Measurements from ENCODE around the gene PLEKHJ1. TPM values are rescaled to one million over a fixed set of nuclear protein-coding genes. Genes with fewer than 3 reads are reported as not detected.

The PLEKHJ1 gene
- polyA plus RNA-seq, 2 donors, result 55.5 to 59.5 TPM

DNA sequence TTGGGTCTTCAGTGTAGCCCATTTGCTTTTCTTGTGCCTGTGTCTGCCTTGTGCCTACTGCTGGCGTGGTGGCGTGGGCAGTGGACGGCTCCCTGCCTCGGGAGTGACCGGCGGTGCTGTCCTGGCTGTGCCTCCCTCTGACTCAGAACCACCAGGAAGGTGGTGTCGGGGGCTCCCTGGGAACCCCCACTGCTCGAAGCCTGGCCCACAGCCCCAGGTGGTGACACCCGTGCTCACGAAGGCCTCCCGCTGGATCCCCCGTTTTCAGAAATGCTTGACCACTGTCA lies 7.9 kb upstream of the PLEKHJ1 start:
- H3K4me1 ChIP-seq (ENCODE audit: control insufficient read depth in 2 of 2, insufficient read depth in 2 of 2, low read length in 1 of 2), result peaks cover 6 to 25% of the 10 kb centered on the region in 2 donors
- no peaks in the 10 kb centered on the region for H3K9me3 ChIP-seq (ENCODE audit: control insufficient read depth in 2 of 2, insufficient read depth in 1 of 2, low read depth in 1 of 2, low read length in 1 of 2)
- no peaks in the 10 kb centered on the region for H3K27me3 ChIP-seq (ENCODE audit: control insufficient read depth in 1 of 2, insufficient read depth in 2 of 2, low read length in 2 of 2)
- no peak overlapping the region for H3K4me3 ChIP-seq (ENCODE audit: low read depth in 1 of 2, low read length in 2 of 2)
- no peak overlapping the region for H3K27ac ChIP-seq (ENCODE audit: low read depth in 2 of 2, low read length in 1 of 2)
- peaks cover 15 to 52% of the 10 kb centered on the region in 2 donors for H3K36me3 ChIP-seq (ENCODE audit: control insufficient read depth in 2 of 2, insufficient read depth in 2 of 2, low read length in 1 of 2)
- WGBS, 2 donors, result 84 to 92% methylated on average over 12 of the region's 12 CpGs

DNA sequence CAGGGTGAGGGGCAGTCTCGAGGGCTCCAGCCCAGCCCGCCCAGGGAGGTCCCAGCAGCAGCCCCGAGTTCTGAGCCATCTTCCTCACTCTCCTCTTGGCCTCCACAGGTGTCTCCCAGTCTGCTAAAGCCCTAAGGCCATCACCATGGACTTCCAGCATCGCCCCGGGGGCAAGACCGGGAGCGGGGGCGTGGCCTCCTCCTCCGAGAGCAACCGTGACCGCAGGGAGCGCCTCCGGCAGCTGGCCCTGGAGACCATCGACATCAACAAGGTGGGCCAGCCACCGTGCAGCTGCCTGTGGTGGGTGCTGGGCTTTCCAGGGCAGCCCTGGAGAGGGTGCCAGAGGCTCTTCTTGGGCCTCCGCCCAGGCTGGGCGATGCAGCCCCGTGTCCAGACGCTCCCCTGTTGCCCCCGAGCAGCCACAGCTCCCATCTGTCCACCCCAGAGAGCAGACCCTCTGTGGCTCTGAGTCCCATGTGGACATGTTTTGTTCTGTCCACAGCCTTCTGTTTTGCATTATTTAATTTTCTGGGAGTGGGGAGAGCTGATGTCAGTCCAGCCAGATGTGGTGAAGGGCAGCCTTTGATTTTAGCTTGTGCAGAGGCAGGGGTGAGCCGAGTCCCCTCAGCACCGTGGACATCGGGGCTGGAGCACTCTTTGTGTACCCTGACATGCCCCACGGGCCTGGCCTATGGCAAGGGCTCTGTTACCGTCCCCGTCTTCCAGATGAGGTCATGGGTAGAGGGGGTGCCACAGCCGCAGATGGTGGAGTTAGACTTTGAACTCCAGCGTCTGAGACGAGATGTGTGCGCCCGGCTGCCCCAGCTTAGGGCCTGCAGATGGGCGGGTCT lies 7.4 kb upstream of the PLEKHJ1 start:
- Histone ChIP-seq H3K27me3 (ENCODE audit: control insufficient read depth in 1 of 2, insufficient read depth in 2 of 2, low read length in 2 of 2) (no peaks in the 10 kb centered on the region), H3K27ac (ENCODE audit: low read depth in 2 of 2, low read length in 1 of 2) (no peak overlapping the region), H3K4me3 (ENCODE audit: low read depth in 1 of 2, low read length in 2 of 2) (no peak overlapping the region), H3K36me3 (ENCODE audit: control insufficient read depth in 2 of 2, insufficient read depth in 2 of 2, low read length in 1 of 2) (peaks cover 11 to 47% of the 10 kb centered on the region in 2 donors), H3K4me1 (ENCODE audit: control insufficient read depth in 2 of 2, insufficient read depth in 2 of 2, low read length in 1 of 2) (peaks cover 6 to 25% of the 10 kb centered on the region in 2 donors), H3K9me3 (ENCODE audit: control insufficient read depth in 2 of 2, insufficient read depth in 1 of 2, low read depth in 1 of 2, low read length in 1 of 2) (no peaks in the 10 kb centered on the region)
- WGBS, 2 donors, result 74 to 84% methylated on average over 32 of the region's 32 CpGs

DNA sequence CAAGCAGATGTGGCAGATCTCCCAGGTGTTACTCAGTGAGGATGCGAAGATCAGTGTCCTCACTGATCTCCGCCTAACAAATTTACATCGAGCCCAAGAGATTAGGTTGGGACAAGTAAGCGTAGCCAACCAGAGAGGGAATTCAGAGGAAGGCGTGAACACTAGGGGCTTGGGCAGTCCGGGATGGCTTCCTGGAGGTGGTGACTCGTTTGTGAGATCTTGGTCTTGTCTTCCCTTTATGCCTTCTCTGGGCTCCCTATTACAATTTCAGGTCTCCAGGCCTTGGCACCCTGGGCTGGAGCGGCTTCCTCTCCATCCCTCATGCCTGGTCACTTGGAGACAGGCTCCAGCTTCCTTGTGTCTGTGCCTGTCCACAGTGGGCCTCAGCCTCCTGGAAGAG lies 6.7 kb upstream of the PLEKHJ1 start:
- H3K27ac ChIP-seq (ENCODE audit: low read depth in 2 of 2, low read length in 1 of 2), result no peak overlapping the region
- H3K36me3 ChIP-seq (ENCODE audit: control insufficient read depth in 2 of 2, insufficient read depth in 2 of 2, low read length in 1 of 2), result peaks cover 10 to 45% of the 10 kb centered on the region in 2 donors
- no peaks in the 10 kb centered on the region for H3K27me3 ChIP-seq (ENCODE audit: control insufficient read depth in 1 of 2, insufficient read depth in 2 of 2, low read length in 2 of 2)
- WGBS, 2 donors, result 88 to 89% methylated on average over 8 of the region's 8 CpGs
- H3K4me1 ChIP-seq (ENCODE audit: control insufficient read depth in 2 of 2, insufficient read depth in 2 of 2, low read length in 1 of 2), result peaks cover 6 to 27% of the 10 kb centered on the region in 2 donors
- H3K4me3 ChIP-seq (ENCODE audit: low read depth in 1 of 2, low read length in 2 of 2), result no peak overlapping the region
- no peaks in the 10 kb centered on the region for H3K9me3 ChIP-seq (ENCODE audit: control insufficient read depth in 2 of 2, insufficient read depth in 1 of 2, low read depth in 1 of 2, low read length in 1 of 2)

DNA sequence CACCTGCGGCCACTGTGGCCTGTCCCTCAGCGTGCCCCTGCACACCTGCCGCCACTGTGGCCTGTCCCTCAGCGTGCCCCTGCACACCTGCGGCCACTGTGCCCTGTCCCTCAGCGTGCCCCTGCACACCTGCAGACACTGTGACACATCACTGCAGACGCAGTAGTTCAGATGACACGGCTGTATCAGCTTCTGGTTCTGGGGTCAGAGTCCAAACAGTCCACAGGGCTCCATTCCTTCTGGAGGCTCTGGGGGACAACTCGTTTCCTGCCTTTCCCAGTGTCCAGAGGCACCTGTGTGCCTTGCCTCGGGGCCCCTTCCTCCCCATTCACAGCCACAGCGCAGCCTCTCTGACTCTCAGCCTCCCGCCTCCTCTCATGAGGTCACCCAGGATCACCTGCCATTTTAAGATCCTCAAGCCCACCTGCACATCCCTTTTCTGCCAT lies 6.0 kb upstream of the PLEKHJ1 start:
- H3K36me3 ChIP-seq (ENCODE audit: control insufficient read depth in 2 of 2, insufficient read depth in 2 of 2, low read length in 1 of 2), result peaks cover 10 to 39% of the 10 kb centered on the region in 2 donors
- H3K4me3 ChIP-seq (ENCODE audit: low read depth in 1 of 2, low read length in 2 of 2), result no peak overlapping the region
- H3K27me3 ChIP-seq (ENCODE audit: control insufficient read depth in 1 of 2, insufficient read depth in 2 of 2, low read length in 2 of 2), result no peaks in the 10 kb centered on the region
- H3K4me1 ChIP-seq (ENCODE audit: control insufficient read depth in 2 of 2, insufficient read depth in 2 of 2, low read length in 1 of 2), result peaks cover 6 to 32% of the 10 kb centered on the region in 2 donors
- H3K9me3 ChIP-seq (ENCODE audit: control insufficient read depth in 2 of 2, insufficient read depth in 1 of 2, low read depth in 1 of 2, low read length in 1 of 2), result no peaks in the 10 kb centered on the region
- no peak overlapping the region for H3K27ac ChIP-seq (ENCODE audit: low read depth in 2 of 2, low read length in 1 of 2)
- 84 to 87% methylated on average over 11 to 12 of the region's 12 CpGs for WGBS, 2 donors

DNA sequence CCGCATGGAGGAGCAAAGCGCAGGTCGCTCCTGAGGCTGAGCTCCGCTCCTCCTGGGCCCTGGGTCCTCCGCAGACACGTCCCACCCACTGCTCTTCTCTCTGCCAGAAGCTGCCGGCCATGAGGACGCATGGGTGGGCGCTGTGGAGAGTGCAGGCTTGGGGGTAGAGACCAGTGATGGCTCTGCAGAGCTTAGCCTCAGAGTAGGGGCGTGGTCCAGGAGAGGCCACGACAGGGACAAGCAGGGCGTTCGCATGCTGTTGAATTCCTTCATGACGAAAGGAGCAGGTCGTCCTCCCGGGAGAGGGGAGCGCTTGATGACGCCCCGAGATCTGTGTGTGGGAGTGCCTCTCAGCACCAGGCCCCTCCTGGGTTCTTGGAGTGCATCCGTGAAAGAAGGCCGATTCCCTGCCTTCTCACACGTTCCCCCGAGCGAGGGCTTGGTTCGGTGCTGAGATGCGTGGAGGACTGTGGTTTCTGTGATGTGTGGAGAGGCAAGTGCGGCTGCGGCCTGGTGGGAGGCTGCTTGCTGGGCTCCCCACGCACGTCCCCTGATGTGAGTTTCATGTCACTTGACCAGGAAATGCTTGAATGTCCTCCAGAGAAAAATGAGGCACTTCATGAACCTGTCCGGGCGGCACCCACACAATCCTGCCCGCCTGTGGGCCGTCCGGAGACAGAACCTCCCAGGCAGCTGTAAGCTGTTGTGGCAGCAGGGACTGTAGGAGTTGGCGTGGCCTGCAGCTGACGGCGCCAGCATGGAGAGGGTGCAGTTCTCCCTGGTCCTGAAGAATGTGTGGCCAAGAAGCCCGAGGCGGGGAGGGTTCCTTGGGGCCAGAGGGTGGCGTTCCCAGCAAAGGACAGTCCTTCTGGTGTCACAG lies 5.0 kb upstream of the PLEKHJ1 start:
- Histone ChIP-seq H3K4me1 (ENCODE audit: control insufficient read depth in 2 of 2, insufficient read depth in 2 of 2, low read length in 1 of 2) (peaks cover 6 to 32% of the 10 kb centered on the region in 2 donors), H3K27me3 (ENCODE audit: control insufficient read depth in 1 of 2, insufficient read depth in 2 of 2, low read length in 2 of 2) (no peaks in the 10 kb centered on the region), H3K36me3 (ENCODE audit: control insufficient read depth in 2 of 2, insufficient read depth in 2 of 2, low read length in 1 of 2) (peaks cover 10 to 29% of the 10 kb centered on the region in 2 donors), H3K4me3 (ENCODE audit: low read depth in 1 of 2, low read length in 2 of 2) (peak overlapping the region; percentile 1 to 9), H3K27ac (ENCODE audit: low read depth in 2 of 2, low read length in 1 of 2) (peak overlapping the region; percentile 81), H3K9me3 (ENCODE audit: control insufficient read depth in 2 of 2, insufficient read depth in 1 of 2, low read depth in 1 of 2, low read length in 1 of 2) (no peaks in the 10 kb centered on the region)
- WGBS, 2 donors, result 53 to 55% methylated on average over 41 of the region's 41 CpGs

DNA sequence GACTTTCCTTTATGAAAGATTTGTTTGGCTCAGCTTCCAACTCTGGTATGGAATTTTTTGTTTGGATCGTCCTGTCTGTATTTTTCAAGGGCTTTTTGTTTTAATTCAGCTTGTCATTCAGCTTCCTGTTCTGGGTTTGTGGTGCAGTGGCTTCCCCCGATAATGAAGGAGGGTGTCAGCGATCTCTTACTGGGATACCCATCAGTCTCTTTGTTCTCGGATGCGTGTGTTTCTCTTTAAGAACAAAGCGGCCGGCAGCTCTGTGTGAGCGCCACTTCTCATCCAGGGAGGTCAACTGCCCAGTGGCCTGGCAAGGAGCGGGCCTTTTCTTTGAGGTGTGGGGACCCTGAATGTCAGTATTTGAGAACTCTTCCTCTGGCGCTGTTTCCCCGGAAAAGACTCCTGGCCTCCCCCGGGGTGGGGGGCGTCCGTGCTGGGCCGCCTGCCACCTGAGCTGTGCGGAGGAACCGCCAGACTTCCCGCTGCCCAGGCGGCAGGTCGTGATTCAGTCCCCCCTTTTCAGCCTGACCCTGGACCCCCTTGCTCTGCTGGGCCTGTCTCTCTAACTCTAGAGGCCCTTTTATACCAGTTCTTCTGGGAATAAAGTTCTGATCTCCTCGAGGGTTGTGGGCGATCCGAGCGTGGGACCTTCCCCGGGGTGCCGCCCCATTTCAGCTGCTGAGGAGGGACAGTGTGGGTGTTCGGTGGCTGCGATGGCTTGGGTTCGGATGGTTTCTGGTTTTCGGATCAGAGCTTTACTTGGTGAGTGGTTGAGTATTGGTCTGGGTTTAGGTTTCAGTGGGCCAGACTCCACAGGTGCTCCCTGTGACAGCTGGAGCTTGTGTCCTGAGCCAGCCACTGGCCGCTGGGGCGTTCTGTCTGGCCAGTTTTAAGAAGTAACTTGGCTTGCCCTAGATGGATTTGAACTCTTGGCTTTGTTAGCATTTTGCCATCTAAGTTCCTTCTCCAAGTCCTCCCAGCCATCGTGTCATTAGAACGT lies 3.9 kb upstream of the PLEKHJ1 start:
- Histone ChIP-seq H3K27me3 (ENCODE audit: control insufficient read depth in 1 of 2, insufficient read depth in 2 of 2, low read length in 2 of 2) (no peaks in the 10 kb centered on the region), H3K36me3 (ENCODE audit: control insufficient read depth in 2 of 2, insufficient read depth in 2 of 2, low read length in 1 of 2) (peaks cover under 1 to 18% of the 10 kb centered on the region in 2 donors), H3K4me1 (ENCODE audit: control insufficient read depth in 2 of 2, insufficient read depth in 2 of 2, low read length in 1 of 2) (peaks cover 6 to 32% of the 10 kb centered on the region in 2 donors), H3K27ac (ENCODE audit: low read depth in 2 of 2, low read length in 1 of 2) (peak overlapping the region; percentile 81), H3K4me3 (ENCODE audit: low read depth in 1 of 2, low read length in 2 of 2) (peak overlapping the region; percentile 30 to 31), H3K9me3 (ENCODE audit: control insufficient read depth in 2 of 2, insufficient read depth in 1 of 2, low read depth in 1 of 2, low read length in 1 of 2) (no peaks in the 10 kb centered on the region)
- WGBS, 2 donors, result 25 to 27% methylated on average over 34 of the region's 34 CpGs

DNA sequence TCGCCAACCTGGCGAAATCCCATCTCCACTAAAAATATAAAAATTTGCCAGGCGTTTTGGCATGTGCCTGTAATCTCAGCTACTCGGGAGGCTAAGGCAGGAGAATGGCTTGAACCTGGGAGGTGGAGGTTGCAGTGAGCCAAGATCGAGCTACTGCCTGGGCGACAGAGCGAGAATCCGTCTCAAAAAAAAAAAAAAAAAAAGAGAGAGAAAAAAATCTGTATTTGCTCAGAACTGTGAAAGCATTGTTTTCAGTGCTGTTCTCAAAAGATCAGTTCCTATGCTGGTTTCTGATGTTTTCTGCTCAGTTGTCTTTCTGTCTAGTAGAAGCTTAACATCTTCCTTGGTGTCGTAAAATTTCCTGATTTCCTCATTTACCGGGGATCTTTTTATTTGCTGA lies 3.0 kb upstream of the PLEKHJ1 start:
- no peak overlapping the region for H3K4me3 ChIP-seq (ENCODE audit: low read depth in 1 of 2, low read length in 2 of 2)
- H3K9me3 ChIP-seq (ENCODE audit: control insufficient read depth in 2 of 2, insufficient read depth in 1 of 2, low read depth in 1 of 2, low read length in 1 of 2), result no peaks in the 10 kb centered on the region
- no peaks in the 10 kb centered on the region for H3K27me3 ChIP-seq (ENCODE audit: control insufficient read depth in 1 of 2, insufficient read depth in 2 of 2, low read length in 2 of 2)
- H3K27ac ChIP-seq (ENCODE audit: low read depth in 2 of 2, low read length in 1 of 2), result no peak overlapping the region
- peaks cover 6 to 32% of the 10 kb centered on the region in 2 donors for H3K4me1 ChIP-seq (ENCODE audit: control insufficient read depth in 2 of 2, insufficient read depth in 2 of 2, low read length in 1 of 2)
- WGBS, 2 donors, result 51 to 58% methylated on average over 10 of the region's 10 CpGs
- peaks cover 0 to 12% of the 10 kb centered on the region in 2 donors for H3K36me3 ChIP-seq (ENCODE audit: control insufficient read depth in 2 of 2, insufficient read depth in 2 of 2, low read length in 1 of 2)

DNA sequence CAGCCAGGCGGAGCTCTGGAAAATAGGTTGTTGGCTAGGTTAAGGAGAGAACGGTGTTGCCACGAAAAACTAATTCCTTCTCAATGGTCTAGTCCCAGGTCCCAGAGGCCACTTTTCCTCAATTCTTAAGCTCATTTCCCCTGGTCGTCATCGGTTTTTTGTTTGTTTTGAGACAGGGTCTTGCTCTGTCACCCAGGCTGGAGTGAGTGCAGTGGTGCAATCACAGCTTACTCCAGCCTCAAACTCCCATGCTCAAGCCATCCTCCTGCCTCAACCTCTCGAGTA lies 1.7 kb upstream of the PLEKHJ1 start:
- H3K4me3 ChIP-seq (ENCODE audit: low read depth in 1 of 2, low read length in 2 of 2), result peak overlapping the region; percentile 81 to 91
- H3K9me3 ChIP-seq (ENCODE audit: control insufficient read depth in 2 of 2, insufficient read depth in 1 of 2, low read depth in 1 of 2, low read length in 1 of 2), result no peaks in the 10 kb centered on the region
- WGBS, 2 donors, result 63 to 85% methylated on average over 6 of the region's 6 CpGs
- peak overlapping the region in 1 of 2 donors; percentile 99 for H3K27ac ChIP-seq (ENCODE audit: low read depth in 2 of 2, low read length in 1 of 2)
- peaks cover 6 to 41% of the 10 kb centered on the region in 2 donors for H3K4me1 ChIP-seq (ENCODE audit: control insufficient read depth in 2 of 2, insufficient read depth in 2 of 2, low read length in 1 of 2)
- H3K27me3 ChIP-seq (ENCODE audit: control insufficient read depth in 1 of 2, insufficient read depth in 2 of 2, low read length in 2 of 2), result no peaks in the 10 kb centered on the region
- peaks cover 0 to 13% of the 10 kb centered on the region in 2 donors for H3K36me3 ChIP-seq (ENCODE audit: control insufficient read depth in 2 of 2, insufficient read depth in 2 of 2, low read length in 1 of 2)
